Bone marrow (tissue), 2 donors: Measurements from ENCODE around the gene CD99.
"Not testable (repeated sequence)": the region's sequence is repeated elsewhere in the genome, so short reads cannot be mapped to it uniquely, and the experiment has no call there.

Experiments used
- DNase-seq, 2 donors: peaks; one replicate each; lab custom pipeline; 2025; lab: John Stamatoyannopoulos, UW

The CD99 gene

DNA sequence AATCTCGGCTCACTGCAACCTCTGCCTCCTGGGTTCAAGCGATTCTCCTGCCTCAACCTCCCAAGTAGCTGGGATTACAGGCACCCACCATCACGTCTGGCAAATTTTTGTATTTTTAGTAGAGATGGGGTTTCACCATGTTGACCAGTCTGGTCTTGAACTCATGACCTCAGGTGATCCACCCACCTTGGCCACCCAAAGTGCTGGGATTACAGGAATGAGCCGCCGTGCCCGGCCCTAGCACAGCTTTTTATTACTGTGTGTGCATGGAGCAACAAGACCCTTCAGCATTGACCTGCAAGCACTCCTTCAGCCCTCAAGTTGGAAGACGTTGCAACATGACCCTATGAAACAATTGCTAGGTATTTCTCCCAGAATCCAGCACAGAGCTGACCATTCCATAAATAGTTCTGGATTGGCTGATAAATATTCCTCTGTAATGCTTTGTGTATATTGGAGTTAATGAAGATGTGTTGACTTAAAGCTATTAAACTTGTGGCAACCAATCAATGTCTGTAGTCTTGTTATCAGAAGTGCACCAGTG, 15.4 kb upstream of the CD99 start:
- DNase-seq, result not testable (repeated sequence)

- no peak for DNase-seq
These were observed 14.1 kb upstream of the CD99 start for GRCh38 chrX:2676794-2677675.

DNA sequence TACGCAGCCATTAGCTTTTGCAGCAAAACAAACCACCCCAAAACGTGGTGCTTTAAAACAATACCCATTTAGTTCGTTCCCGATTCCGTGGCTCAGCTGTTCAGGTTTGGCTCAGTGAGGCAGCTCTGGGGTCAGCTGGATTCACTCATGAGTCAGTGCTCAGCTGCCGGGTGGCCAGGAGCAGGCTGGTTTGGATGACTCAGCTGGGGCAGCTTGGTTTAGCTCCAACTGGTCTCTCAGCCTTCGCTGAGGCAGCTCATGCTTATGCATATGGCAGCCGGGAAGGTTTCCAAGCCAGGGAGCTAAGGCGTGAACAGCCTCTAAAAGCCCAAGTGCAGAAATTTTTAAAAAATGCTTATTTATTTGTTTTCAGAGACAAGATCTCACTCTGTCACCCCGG, 13.3 kb upstream of the CD99 start:
- DNase-seq, result no peak

DNA sequence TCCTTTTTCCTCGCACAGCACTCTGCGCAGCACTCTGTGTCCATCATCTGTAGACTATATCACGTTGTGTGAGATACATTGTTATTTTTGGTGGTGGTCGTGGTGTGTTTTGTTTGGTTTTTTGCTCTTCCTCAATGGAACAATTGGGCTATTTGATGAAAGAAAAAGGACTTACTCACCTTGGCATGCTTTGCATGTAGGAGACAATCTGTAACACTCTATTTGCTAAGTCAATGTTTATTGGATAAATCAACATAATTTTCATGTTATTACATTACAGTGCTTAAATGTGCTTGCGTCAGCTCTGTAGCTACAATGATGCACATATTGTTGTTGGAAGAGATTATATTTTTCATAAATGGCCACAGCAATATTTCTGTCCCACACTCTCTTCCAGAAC, 12.5 kb upstream of the CD99 start:
- DNase-seq, result no peak

DNA sequence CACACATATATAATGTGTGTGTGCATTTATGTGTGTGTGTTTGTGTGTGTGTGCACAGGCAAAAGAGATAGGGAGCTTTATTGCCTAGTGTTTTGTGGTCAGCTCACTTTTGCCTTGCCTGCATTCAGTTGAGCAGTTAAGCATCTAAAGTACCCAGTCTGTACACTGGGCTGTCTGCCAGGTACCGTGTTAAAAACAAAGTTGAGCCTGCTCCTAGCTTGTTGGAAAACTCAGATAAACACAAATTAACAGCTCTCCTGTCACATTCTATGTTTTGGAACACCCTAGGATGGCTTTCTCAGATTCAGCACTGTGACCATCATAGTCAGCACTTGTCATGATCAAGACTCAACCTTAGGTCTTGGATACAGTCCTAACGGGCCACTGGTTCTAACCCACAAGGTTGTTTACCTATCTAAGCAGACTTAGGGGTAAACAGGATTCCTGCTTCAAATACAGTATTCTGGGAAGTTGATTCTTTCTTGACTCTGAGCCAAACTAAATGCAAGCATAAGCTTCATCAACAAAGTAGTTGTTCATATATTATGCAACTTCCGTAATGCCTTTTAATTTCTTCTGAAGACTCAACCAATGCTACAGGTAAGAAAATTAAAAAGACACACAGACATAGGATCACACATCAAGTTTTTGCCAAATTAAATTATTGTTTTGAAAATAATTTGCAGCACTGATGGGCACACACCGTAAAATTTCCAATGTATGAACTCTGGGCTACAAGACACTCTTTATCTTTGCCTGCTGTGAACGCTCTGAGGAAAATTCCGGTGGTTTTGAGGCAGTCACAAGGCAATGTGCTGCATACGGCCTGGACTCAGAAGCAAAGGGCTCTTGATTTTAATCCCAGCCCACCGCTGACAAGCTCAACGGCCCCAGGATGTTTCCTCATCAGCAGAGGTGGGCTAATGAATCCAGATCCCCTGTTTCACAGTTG, 11.3 kb upstream of the CD99 start:
- DNase-seq, result no peak

- DNase-seq, result no peak
These were observed 10.4 kb upstream of the CD99 start for GRCh38 chrX:2680486-2681348.

DNA sequence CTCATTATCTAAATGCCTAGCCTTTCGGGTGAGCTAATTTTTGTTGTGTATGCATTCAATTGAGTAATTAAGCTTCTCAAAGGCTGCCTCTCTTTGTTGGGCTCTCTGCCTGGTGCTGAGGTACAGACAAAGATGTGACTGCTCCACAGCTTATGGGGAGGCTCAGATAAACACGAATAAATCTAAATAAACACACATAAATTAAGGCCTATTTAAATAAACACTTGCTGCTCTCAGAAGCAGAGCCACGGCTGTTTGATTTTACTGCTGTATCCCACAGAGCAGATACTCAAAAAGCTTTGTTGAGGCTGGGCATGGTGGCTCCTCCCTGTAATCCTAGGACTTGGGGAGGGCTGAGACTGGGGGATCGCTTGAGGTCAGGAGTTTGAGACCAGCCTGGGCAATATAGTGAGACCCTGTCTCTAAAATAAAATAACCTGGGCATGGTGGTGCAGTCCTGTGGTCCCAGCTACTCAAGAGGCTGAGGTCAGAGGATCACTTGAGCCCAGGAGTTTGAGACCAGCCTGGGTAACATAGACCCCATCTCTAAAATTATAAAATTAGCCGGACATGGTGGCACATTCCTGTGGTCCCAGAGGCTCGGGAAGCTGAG, 8.4 kb upstream of the CD99 start:
- DNase-seq, result no peak

DNA sequence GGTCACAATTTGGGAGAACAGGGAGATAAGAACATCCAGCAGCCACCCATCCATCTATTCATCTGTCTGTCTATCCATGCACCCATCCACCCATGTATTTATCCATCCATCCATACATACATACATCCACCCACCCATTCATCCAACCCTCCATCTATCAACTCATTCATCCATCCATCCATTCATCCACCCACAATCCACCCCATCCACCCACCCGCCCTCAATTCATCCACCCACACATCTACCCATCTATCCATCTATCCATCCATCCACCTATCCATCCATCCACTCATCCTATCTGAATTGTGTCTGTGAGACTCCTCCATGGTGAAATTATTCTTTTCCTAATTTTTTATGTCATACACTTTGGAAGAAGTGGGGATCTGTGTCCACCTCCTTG, 6.8 kb upstream of the CD99 start:
- DNase-seq, result no peak

GRCh38 chrX:2685886-2686285, 5.2 kb upstream of the CD99 start:
- DNase-seq, result no peak

DNA sequence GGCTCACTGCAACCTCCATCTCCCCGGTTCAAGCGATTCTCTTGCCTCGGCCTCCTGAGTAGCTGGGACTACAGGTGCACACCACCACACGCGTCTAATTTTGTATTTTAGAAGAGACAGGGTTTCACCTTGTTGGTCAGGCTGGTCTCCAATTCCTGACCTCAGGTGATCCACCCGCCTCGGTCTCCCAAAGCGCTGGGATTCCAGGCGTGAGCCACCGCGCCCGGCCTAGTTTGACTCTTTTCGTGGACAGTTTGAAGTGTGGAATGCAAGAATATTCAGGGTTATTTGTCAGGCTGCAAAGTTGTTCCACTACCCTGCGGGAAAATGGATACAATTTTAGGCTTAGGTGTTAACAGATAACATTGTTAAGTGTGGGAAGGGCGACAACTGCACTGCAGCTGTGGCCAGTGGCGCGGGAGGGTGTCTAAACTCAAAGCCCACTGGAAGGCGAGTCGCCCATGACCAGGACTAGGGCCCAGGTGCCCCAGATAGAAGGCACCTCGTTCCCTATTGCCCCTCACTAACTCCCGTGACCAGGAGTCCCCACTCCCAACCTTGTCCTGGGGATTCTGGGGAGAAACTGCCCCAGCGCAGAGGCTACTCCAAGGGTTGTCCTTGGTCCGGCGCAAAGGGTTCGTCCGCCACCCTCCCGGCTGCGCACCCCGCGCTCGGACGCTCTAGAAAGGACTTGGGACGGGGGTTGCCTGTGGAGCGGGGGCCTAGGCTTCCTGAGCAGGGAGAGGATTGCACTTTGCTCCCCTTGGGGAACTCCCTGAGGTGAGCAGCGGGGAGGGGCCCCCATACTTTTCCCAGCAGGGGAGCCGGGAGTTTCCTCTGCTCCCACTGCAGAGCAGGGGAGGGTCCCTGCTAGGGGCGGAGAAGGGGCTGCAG, 1.1 kb upstream of the CD99 start:
- no peak for DNase-seq

GRCh38 chrX:2691543-2692220, 587 bp downstream of the CD99 start:
- no peak for DNase-seq

DNA sequence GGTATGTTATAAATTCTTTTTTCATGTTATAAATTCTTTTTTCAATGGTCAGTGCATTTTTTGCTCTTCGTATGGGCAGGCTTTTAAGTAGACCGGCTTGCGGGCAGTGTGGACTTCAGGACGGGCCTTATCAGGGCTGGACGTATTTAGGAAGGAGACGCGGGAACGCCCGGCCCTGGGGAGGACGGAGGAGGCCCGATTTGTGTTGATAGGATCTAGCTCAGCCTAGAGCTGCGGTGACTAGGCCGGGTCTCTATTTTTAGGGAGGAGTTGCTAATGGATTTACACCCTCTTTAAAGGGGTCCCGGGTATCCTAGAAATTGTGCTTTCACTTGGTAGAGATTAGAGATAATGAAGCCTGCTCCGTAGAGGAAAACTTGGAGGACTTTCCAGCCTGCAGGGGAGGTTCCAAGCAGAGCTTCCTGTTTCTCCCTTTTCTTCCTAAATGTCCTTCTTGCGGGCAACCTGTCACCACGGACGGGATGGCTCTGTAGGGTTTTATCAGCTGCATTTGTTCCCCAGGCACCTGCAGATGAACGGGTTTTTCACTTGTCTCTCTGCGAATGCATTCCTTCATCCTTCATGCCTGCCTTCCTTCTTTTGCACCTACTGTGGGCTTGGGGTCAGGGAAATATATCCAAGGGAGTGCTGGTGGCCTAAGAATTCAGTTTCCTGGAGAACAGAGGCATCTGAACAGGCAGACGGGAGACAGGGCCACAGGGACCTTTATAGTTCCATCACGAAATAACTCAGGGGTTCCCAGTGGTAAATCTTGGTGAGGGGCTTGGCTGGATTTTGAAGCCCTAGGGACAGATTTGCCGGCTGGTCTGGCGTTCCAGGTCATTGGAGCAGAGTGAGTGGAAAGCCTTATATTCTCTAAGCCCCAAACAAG, 1.4 kb downstream of the CD99 start:
- no peak for DNase-seq

- no peak for DNase-seq
These were observed 2.3 kb downstream of the CD99 start for GRCh38 chrX:2693113-2694002.

GRCh38 chrX:2694914-2695267, 3.8 kb downstream of the CD99 start:
- DNase-seq, result no peak

DNA sequence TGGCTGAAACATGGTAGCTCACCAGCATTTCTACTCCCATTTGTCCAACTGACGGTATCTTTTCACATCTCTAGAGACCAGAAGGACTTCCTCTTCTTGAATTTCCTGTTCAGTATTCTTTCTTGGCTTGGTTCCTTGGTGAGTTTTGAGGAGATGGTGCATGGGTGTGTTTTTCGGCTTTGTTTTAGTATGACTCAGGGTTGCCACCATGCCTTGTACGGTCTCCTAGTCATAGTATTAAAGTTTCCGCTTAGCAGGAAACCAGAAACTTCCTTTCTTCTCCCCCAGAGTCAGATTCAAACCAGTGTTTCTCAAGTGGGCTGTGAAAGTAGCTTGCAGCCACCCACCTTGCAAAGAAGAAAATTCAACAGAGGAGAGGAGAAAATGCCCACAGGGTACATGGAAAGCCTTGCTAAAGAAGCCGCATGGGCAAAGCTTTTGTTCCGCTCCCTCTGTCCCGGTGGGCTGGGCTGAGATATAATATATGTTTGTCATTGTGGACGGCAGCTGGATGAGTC, 5.7 kb downstream of the CD99 start:
- no peak for DNase-seq

DNA sequence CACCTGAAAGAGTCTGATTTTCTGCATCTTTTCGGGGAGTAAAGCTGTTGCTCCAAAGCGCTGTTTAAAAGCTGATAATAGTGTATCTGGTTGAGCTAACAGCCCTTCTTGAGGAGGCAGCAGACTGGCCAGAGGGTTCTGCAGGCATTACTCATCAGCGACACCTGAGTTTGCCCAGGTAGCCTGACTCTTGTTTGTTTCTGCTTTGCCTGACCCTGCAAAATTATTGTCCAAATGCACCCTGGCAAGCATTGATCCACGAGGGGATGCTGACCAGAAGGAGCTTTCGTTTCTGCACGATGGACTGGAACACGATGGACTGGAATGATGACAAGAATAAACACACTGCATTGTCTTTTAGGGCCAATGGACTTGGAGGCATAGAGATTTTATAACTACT, 6.2 kb downstream of the CD99 start:
- DNase-seq, result no peak

DNA sequence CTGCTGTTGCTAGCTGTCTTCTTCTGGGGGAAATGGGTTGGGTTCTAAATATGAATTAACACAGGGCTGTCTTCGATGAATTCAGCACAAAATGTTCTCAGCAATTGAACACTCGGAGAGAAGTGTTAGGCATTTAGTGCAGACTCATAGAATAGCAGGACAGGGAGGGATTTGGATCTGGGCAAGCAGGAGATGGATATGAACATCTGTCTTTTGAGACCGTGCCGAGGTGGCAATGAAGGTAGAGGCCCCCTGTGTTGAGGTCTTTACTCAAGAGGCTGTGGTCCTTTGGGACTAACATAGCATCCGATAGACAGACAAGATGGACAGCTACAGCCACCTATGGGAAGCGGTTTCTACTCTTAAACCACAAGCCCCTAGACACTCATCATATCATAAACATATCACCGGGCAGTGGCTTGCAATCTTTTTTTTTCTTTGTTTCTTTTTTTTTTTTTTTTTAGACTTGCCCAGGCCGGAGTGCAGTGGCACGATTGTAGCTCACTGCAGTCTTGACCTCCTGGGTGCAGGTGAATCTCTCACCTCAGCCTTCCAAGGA, 6.7 kb downstream of the CD99 start:
- DNase-seq, result no peak
